ENCODE measurements around the gene FZR1.

- no peak for TF ChIP-seq POLR2AphosphoS5 (IDR thresholded peaks at IDR 0.05; ENCODE audit: low read depth)
- no peak for TF ChIP-seq EZH2 (IDR thresholded peaks at IDR 0.05; ENCODE audit: low read depth, unreplicated experiment)
- TF ChIP-seq CTCF (conservative IDR thresholded peaks at IDR 0.05; ENCODE audit: low read depth in 2 of 2) = no peak
- TF ChIP-seq ETS1 (IDR thresholded peaks at IDR 0.05) = no peak
- TF ChIP-seq ZNF331 (CRISPR knock-in tag; IDR thresholded peaks at IDR 0.05; ENCODE audit: low read depth) = no peak
Observed at GRCh38 chr19:3459965-3460582, 46.0 kb upstream of the FZR1 start.
